GM23338 (cell line): ENCODE results near the gene FUT7. TPM values are rescaled to one million over a fixed set of nuclear protein-coding genes. Genes with fewer than 3 reads are reported as not detected.

Experiments
- ATAC-seq: fragments of 200-7000 bp; cut with Tn5 transposase; 3 replicates; pipeline ENCODE4 v1.9.1; 2020
- DNase-seq: peaks from one replicate; pipeline ENCODE4 v3.0.0-alpha.2; 2015; ENCODE audit warnings: low spot score
- H2AFZ ChIP-seq: fragments of 200-600 bp; sonication (generic); 2 replicates; pipeline ENCODE4 v1.8.0; 2016; ENCODE audit warnings: antibody characterized with exemption, mild to moderate bottlenecking, moderate library complexity
- H3F3A ChIP-seq: fragments of 200-600 bp; sonication (generic); replicated peaks from 2 replicates; pipeline ENCODE4 v1.8.0; 2017; ENCODE audit warnings: antibody characterized with exemption, mixed run types, low read depth
- H3K27ac ChIP-seq: fragments of 200-600 bp; sonication (generic); 2 replicates; pipeline ENCODE4 v1.6.1; 2016; ENCODE audit warnings: low read depth
- H3K27me3 ChIP-seq: fragments of 200-600 bp; sonication (generic); 2 replicates; pipeline ENCODE4 v1.8.0; 2016; ENCODE audit warnings: mild to moderate bottlenecking, mixed run types, moderate library complexity; ENCODE audit not compliant: insufficient read depth
- H3K36me3 ChIP-seq: fragments of 200-600 bp; sonication (generic); 2 replicates; pipeline ENCODE4 v1.8.0; 2016; ENCODE audit warnings: mild to moderate bottlenecking; ENCODE audit not compliant: insufficient read depth
- H3K4me1 ChIP-seq: fragments of 200-600 bp; sonication (generic); 2 replicates; pipeline ENCODE4 v1.8.0; 2016; ENCODE audit warnings: mild to moderate bottlenecking, moderate library complexity; ENCODE audit not compliant: insufficient read depth
- H3K4me2 ChIP-seq: fragments of 200-600 bp; sonication (generic); 2 replicates; pipeline ENCODE4 v1.7.1; 2017; ENCODE audit warnings: mixed run types
- H3K4me3 ChIP-seq: fragments of 200-600 bp; sonication (generic); 2 replicates; pipeline ENCODE4 v1.6.1; 2016; ENCODE audit warnings: mixed run types
- H3K79me2 ChIP-seq: fragments of 200-600 bp; sonication (generic); replicated peaks from 2 replicates; pipeline ENCODE4 v1.8.0; 2017; ENCODE audit warnings: mild to moderate bottlenecking; ENCODE audit not compliant: insufficient read depth
- H3K9me2 ChIP-seq: fragments of 200-600 bp; sonication (generic); 2 replicates; pipeline ENCODE4 v1.8.0; 2017; ENCODE audit not compliant: insufficient read depth
- H4K20me1 ChIP-seq: fragments of 200-600 bp; sonication (generic); replicated peaks from 2 replicates; pipeline ENCODE4 v1.8.0; 2017; ENCODE audit warnings: mild to moderate bottlenecking; ENCODE audit not compliant: insufficient read depth
- H3K27ac Mint-ChIP-seq: 2 replicates; pipeline ENCODE4 v1.8.0; 2020; ENCODE audit warnings: inconsistent platforms, mild to moderate bottlenecking, moderate library complexity, mixed read lengths
- H3K27me3 Mint-ChIP-seq: 3 replicates; pipeline ENCODE4 v1.8.0; 2022; ENCODE audit warnings: low read depth, mild to moderate bottlenecking, moderate library complexity, mixed read lengths, inconsistent platforms; ENCODE audit not compliant: insufficient read depth, poor library complexity
- H3K36me3 Mint-ChIP-seq: 3 replicates; pipeline ENCODE4 v1.8.0; 2021; ENCODE audit warnings: low read depth, mild to moderate bottlenecking, inconsistent platforms, moderate library complexity, mixed read lengths
- H3K4me1 Mint-ChIP-seq: 3 replicates; pipeline ENCODE4 v1.8.0; 2020; ENCODE audit warnings: mild to moderate bottlenecking, inconsistent platforms, mixed read lengths
- H3K4me3 Mint-ChIP-seq: 3 replicates; pipeline ENCODE4 v1.8.0; 2021; ENCODE audit warnings: moderate library complexity, mild to moderate bottlenecking, inconsistent platforms, mixed read lengths
- H3K9me3 Mint-ChIP-seq: 3 replicates; pipeline ENCODE4 v1.8.0; 2020; ENCODE audit warnings: moderate library complexity, mild to moderate bottlenecking, inconsistent platforms, mixed read lengths
- EZH2 ChIP-seq: fragments of 200-600 bp; sonication (generic); IDR thresholded peaks from one replicate; pipeline ENCODE4 v1.8.0; 2017; ENCODE audit warnings: antibody characterized with exemption, mild to moderate bottlenecking, low read depth; ENCODE audit not compliant: unreplicated experiment
- EZH2phosphoT487 ChIP-seq: fragments of 200-600 bp; sonication (generic); IDR thresholded peaks from one replicate; pipeline ENCODE4 v1.8.1; 2018; ENCODE audit warnings: antibody characterized with exemption; ENCODE audit not compliant: unreplicated experiment
- JUNB ChIP-seq: IDR thresholded peaks from one replicate; pipeline ENCODE4 v1.6.1; 2016; ENCODE audit warnings: antibody characterized with exemption; ENCODE audit not compliant: unreplicated experiment
- NANOG ChIP-seq: IDR thresholded peaks from 2 replicates; pipeline ENCODE4 v1.6.1; 2016; ENCODE audit warnings: antibody characterized with exemption, borderline replicate concordance
- POLR2AphosphoS5 ChIP-seq: IDR thresholded peaks from 2 replicates; pipeline ENCODE4 v1.6.1; 2016; ENCODE audit warnings: antibody characterized with exemption, low read depth
- REST ChIP-seq: IDR thresholded peaks from one replicate; pipeline ENCODE4 v1.6.1; 2018; ENCODE audit warnings: antibody characterized with exemption; ENCODE audit not compliant: unreplicated experiment
- STAT1 ChIP-seq: IDR thresholded peaks from one replicate; pipeline ENCODE4 v1.6.1; 2016; ENCODE audit warnings: antibody characterized with exemption; ENCODE audit not compliant: unreplicated experiment
- ZNF114 ChIP-seq: fragments of 250-450 bp; sonication (Bioruptor Pico); IDR thresholded peaks from 2 replicates; pipeline ENCODE4 v1.5.0; 2020; ENCODE audit warnings: mild to moderate bottlenecking, moderate library complexity
- ZNF331 ChIP-seq: fragments of 250-450 bp; sonication (Bioruptor Pico); IDR thresholded peaks from 2 replicates; pipeline ENCODE4 v1.5.0; 2020; ENCODE audit warnings: low read depth, mild to moderate bottlenecking, moderate library complexity
- polyA plus RNA-seq: library from polyadenylated mRNA; unstranded; fragments of >200 nt; fragmentation: Nextera tagmentation; extraction: Ambion mirVana; gene quantifications from 2 replicates; pipeline ENCODE4 v1.2.1, GENCODE V29; 2016
- total RNA-seq: library from RNA; depleted of rRNA; stranded (reverse); fragments of >200 nt; shearing (Covaris generic); gene quantifications from 2 replicates; pipeline ENCODE4 v1.2.3, GENCODE V29; 2014
- TF ChIP-seq, protein P1 (sequence below): fragments of 250-450 bp; sonication (Bioruptor Pico); IDR thresholded peaks from 2 replicates; pipeline ENCODE4 v1.5.0; 2020; ENCODE audit warnings: mild to moderate bottlenecking, moderate library complexity
- TF ChIP-seq, protein P2 (sequence below): IDR thresholded peaks from 2 replicates; pipeline ENCODE4 v1.6.1; 2016; ENCODE audit warnings: antibody characterized with exemption

The FUT7 gene
- total and polyA plus RNA-seq, 2 experiments from 2014 or later = not detected

DNA sequence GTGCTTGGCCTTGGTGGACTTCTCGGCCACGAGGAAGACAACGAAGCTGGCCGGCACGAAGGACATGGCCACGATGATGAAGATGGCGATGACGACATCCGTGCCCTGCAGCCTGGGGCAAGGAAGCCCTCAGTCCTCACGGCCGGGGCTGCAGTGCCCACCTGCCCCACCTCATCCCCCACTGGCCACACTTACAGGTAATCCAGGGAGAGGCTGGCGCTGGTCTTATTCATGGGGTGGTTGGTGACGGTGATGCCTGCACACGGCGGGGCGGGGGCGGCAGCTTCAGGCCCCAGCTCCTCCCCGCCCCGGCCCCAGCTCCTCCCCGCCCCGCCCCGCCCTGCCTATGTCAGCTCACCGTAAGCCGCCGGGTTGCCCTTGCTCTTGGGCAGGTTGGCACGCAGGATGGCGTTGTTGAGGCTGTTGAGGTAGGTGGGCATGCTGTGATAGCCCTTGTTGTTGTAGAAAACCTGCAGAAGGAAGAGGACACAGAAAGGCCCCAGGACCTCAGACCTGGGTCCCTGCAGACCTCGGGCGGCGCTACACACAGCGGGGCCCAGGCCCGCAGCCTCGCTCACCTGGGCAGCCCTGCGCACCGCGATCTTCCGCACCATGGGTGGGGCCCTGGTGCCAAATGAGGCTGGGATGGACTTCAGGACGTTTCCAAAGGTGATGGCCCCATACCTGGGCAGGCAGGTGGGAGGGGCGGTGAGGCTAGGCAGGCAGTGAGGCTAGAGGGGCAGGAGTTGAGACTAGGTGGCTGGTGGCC lies 19.8 kb downstream of the FUT7 start:
- DNase-seq (no peak), ATAC-seq (no peak)
- no peak overlapping the region for H2AFZ ChIP-seq
- no peaks in the 10 kb centered on the region for H3K27me3 Mint-ChIP-seq
- no peak overlapping the region for H3K4me3 ChIP-seq
- H3K9me2 ChIP-seq = no peaks in the 10 kb centered on the region
- H3K9me3 Mint-ChIP-seq = no peaks in the 10 kb centered on the region
- H3K27ac ChIP-seq = no peak overlapping the region
- H3K4me3 Mint-ChIP-seq = no peak overlapping the region
- H3K36me3 Mint-ChIP-seq = peaks cover 2% of the 10 kb centered on the region; the same call in 1 of the 3 replicates
- H3K4me2 ChIP-seq = no peak overlapping the region
- no peak overlapping the region for H3K27ac Mint-ChIP-seq
- H3K79me2 ChIP-seq = no peaks in the 10 kb centered on the region
- H3K27me3 ChIP-seq = no peaks in the 10 kb centered on the region
- H3K4me1 Mint-ChIP-seq = no peaks in the 10 kb centered on the region
- no peaks in the 10 kb centered on the region for H4K20me1 ChIP-seq
- TF ChIP-seq REST = no peak
- no peak for TF ChIP-seq POLR2AphosphoS5
- TF ChIP-seq EZH2 = no peak
- no peak for TF ChIP-seq JUNB
- TF ChIP-seq NANOG = no peak
- no peak for TF ChIP-seq STAT1
- H3K36me3 ChIP-seq = no peaks in the 10 kb centered on the region
- no peaks in the 10 kb centered on the region for H3F3A ChIP-seq
- H3K4me1 ChIP-seq = no peaks in the 10 kb centered on the region

- DNase-seq (no peak), ATAC-seq (no peak)
- H3K4me3 ChIP-seq = no peak overlapping the region
- Mint-ChIP-seq H3K36me3 (no peaks in the 10 kb centered on the region; the same call in 2 of the 3 replicates), H3K27ac (no peak overlapping the region), H3K27me3 (peaks cover 1% of the 10 kb centered on the region), H3K4me1 (no peaks in the 10 kb centered on the region), H3K9me3 (peaks cover 2% of the 10 kb centered on the region), H3K4me3 (no peak overlapping the region)
- no peaks in the 10 kb centered on the region for H4K20me1 ChIP-seq
- H3K27ac ChIP-seq = no peak overlapping the region
- no peaks in the 10 kb centered on the region for H3K4me1 ChIP-seq
- no peaks in the 10 kb centered on the region for H3K36me3 ChIP-seq
- H3K27me3 ChIP-seq = no peaks in the 10 kb centered on the region
- no peak overlapping the region for H3K4me2 ChIP-seq
- no peaks in the 10 kb centered on the region for H3F3A ChIP-seq
- no peaks in the 10 kb centered on the region for H3K79me2 ChIP-seq
- H3K9me2 ChIP-seq = no peaks in the 10 kb centered on the region
- no peak overlapping the region for H2AFZ ChIP-seq
- TF ChIP-seq ZNF114 (CRISPR knock-in tag) (no peak), EZH2 (no peak), EZH2phosphoT487 (no peak), STAT1 (no peak), NANOG (no peak), ZNF331 (CRISPR knock-in tag) (no peak)
- TF ChIP-seq, protein P1, sequence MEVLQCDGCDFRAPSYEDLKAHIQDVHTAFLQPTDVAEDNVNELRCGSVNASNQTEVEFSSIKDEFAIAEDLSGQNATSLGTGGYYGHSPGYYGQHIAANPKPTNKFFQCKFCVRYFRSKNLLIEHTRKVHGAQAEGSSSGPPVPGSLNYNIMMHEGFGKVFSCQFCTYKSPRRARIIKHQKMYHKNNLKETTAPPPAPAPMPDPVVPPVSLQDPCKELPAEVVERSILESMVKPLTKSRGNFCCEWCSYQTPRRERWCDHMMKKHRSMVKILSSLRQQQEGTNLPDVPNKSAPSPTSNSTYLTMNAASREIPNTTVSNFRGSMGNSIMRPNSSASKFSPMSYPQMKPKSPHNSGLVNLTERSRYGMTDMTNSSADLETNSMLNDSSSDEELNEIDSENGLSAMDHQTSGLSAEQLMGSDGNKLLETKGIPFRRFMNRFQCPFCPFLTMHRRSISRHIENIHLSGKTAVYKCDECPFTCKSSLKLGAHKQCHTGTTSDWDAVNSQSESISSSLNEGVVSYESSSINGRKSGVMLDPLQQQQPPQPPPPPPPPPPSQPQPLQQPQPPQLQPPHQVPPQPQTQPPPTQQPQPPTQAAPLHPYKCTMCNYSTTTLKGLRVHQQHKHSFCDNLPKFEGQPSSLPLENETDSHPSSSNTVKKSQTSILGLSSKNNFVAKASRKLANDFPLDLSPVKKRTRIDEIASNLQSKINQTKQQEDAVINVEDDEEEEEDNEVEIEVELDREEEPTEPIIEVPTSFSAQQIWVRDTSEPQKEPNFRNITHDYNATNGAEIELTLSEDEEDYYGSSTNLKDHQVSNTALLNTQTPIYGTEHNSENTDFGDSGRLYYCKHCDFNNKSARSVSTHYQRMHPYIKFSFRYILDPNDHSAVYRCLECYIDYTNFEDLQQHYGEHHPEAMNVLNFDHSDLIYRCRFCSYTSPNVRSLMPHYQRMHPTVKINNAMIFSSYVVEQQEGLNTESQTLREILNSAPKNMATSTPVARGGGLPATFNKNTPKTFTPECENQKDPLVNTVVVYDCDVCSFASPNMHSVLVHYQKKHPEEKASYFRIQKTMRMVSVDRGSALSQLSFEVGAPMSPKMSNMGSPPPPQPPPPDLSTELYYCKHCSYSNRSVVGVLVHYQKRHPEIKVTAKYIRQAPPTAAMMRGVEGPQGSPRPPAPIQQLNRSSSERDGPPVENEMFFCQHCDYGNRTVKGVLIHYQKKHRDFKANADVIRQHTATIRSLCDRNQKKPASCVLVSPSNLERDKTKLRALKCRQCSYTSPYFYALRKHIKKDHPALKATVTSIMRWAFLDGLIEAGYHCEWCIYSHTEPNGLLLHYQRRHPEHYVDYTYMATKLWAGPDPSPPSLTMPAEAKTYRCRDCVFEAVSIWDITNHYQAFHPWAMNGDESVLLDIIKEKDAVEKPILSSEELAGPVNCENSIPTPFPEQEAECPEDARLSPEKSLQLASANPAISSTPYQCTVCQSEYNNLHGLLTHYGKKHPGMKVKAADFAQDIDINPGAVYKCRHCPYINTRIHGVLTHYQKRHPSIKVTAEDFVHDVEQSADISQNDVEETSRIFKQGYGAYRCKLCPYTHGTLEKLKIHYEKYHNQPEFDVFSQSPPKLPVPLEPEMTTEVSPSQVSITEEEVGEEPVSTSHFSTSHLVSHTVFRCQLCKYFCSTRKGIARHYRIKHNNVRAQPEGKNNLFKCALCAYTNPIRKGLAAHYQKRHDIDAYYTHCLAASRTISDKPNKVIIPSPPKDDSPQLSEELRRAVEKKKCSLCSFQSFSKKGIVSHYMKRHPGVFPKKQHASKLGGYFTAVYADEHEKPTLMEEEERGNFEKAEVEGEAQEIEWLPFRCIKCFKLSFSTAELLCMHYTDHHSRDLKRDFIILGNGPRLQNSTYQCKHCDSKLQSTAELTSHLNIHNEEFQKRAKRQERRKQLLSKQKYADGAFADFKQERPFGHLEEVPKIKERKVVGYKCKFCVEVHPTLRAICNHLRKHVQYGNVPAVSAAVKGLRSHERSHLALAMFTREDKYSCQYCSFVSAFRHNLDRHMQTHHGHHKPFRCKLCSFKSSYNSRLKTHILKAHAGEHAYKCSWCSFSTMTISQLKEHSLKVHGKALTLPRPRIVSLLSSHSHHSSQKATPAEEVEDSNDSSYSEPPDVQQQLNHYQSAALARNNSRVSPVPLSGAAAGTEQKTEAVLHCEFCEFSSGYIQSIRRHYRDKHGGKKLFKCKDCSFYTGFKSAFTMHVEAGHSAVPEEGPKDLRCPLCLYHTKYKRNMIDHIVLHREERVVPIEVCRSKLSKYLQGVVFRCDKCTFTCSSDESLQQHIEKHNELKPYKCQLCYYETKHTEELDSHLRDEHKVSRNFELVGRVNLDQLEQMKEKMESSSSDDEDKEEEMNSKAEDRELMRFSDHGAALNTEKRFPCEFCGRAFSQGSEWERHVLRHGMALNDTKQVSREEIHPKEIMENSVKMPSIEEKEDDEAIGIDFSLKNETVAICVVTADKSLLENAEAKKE (CRISPR knock-in tag) = no peak
- TF ChIP-seq, protein P2, sequence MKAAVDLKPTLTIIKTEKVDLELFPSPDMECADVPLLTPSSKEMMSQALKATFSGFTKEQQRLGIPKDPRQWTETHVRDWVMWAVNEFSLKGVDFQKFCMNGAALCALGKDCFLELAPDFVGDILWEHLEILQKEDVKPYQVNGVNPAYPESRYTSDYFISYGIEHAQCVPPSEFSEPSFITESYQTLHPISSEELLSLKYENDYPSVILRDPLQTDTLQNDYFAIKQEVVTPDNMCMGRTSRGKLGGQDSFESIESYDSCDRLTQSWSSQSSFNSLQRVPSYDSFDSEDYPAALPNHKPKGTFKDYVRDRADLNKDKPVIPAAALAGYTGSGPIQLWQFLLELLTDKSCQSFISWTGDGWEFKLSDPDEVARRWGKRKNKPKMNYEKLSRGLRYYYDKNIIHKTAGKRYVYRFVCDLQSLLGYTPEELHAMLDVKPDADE = no peak
These were observed 20.7 kb downstream of the FUT7 start for GRCh38 chr9:137011156-137011555.
